HT1080 (cell line): ENCODE results near the gene CEP95. TPM values are rescaled to one million over a fixed set of nuclear protein-coding genes. Genes with fewer than 3 reads are reported as not detected.
A peak's percentile ranks its signal among the peaks of the same experiment; 100 is the strongest.

Source experiments
- DNase-seq: peaks from one replicate; pipeline ENCODE4 v3.0.0-alpha.2; 2015; ENCODE audit warnings: low read depth
- total RNA-seq: library from RNA; depleted of rRNA; stranded (reverse); fragments of >200 nt; shearing (Covaris generic); gene quantifications from 2 replicates; pipeline ENCODE4 v1.2.3, GENCODE V29; 2014

CEP95 gene
- total RNA-seq, 1 experiment from 2014 or later: 21.6 TPM

GRCh38 chr17:64515829-64516228 is 9.1 kb downstream of the CEP95 start:
- no peak for DNase-seq

DNA sequence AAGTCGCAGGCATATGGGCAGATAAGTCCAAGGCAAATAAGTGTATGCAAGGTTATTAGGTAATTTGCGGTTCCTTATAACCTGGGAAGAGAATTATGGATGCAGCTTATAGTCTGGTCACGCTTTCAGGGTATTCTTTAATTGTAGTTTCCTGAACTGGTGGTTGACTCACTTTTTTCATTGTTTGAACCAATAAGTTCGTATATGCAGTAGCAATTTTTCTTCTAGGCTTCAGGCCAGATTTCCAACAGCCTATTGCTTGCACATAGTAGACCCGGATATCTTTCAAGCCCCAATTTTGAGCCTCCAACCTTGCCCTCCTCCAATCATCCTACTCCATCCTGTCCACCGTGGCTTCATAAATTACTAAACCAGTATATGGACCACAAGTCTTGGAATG is 12.8 kb downstream of the CEP95 start:
- DNase-seq: no peak

- no peak for DNase-seq
Measured at GRCh38 chr17:64520359-64520758, 13.6 kb downstream of the CEP95 start.

- no peak for DNase-seq
Measured at GRCh38 chr17:64527914-64528313, 21.1 kb downstream of the CEP95 start.

DNA sequence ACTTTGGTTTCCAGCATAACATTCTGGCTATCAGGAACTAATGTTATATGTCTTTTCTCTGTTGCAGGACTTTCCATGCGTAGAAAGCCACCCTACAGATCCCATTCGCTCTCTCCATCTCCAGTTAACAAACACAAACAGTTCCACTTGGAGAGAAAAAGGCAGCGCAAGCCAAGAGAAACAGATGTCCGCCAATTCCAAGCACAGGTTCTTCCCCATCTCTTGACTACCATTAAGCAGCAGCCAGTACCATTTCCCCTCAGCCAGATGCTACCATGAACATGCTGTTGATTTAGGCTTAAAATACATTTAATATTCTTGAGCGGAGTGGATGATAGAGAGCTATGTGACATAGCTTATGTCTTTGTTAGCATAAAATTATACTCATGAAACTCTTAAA is 22.4 kb downstream of the CEP95 start:
- no peak for DNase-seq

DNA sequence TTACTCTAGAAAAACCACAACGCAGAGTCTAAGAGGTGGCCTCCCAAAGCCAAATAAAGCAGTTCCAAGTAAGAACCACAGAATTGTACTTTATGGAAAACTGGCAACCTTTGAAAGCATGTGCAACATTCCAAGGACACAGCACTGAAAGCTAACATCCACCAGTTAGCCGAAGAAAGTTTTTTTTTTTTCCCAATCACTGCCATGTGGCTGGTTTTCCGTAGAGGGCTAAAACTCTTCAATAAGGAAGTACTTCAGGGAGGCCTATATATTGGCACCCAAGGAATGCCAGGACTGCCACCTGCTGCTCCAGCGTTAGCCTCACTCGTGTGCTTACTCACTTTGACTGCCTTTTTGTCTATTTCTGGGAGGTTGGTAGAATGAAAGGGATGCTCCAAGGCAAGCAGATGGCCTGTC is 25.2 kb downstream of the CEP95 start:
- no peak for DNase-seq

- no peak for DNase-seq
Measured at GRCh38 chr17:64532409-64532808, 25.6 kb downstream of the CEP95 start.

DNA sequence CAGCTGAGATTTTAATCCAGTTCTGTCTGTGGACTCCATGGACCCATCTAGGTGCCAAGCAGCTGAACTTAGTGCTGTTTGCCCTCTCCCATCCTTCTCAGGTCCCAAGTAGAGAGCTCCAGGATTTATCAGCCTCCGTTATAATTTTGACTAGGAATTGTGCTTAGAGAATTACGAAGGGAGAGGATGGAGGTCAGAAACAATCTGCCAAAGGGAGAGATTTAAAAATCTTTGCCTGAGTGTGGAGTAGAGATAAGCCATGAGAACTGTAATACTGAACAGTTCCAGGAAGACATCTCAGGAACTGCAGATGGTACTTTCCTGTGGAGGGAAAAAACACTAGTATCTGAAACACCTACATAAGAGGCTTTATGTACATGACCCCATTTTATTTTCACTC is 27.0 kb downstream of the CEP95 start:
- no peak for DNase-seq

DNA sequence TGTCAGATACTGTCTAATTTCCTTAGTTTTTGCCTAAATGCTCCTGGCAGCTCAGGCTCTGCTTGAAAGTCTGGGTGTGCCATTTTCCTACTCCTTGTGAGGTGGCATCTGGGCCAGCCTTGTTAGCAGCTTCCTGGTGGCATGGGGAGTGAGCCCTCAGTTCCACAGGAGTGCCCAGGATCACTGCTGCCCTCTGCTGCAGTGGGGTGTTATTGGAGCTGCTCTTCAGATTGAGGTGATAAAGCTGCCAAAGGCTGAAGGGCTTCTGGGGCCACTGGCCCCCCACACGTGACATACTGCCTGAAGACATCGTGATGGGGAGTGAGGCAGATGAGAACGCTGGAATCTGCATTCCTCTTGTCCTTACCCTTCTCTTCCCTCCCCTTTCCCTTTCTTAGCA is 27.4 kb downstream of the CEP95 start:
- peak; percentile 10 for DNase-seq

- DNase-seq: no peak
Measured at GRCh38 chr17:64535357-64535756, 28.6 kb downstream of the CEP95 start.

- no peak for DNase-seq
Measured at GRCh38 chr17:64536913-64537312, 30.1 kb downstream of the CEP95 start.

DNA sequence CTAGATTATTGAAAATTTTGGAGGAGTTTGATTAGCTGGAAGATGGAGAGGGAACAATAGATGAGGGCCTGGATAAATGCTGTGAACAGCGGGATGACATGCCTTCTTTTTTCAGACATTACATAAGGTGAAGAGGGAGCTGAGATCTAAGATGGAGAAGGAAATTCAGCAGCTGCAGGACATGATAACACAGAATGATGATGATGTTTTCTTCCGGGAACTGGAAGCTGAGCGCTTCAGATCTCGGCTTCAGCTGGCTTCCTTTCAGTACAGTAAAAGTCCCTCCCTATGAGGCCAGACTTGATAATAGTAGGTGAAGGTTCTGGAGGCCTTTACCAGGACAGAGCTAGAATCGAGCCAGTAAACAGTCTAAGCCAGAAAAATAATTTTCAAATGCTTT is 30.7 kb downstream of the CEP95 start:
- no peak for DNase-seq

GRCh38 chr17:64538508-64539130 is 31.8 kb downstream of the CEP95 start:
- no peak for DNase-seq

- no peak for DNase-seq
Measured at GRCh38 chr17:64540118-64540776, 33.5 kb downstream of the CEP95 start.

- no peak for DNase-seq
Measured at GRCh38 chr17:64544742-64545141, 38.0 kb downstream of the CEP95 start.

- DNase-seq: no peak
Measured at GRCh38 chr17:64546716-64547115, 39.9 kb downstream of the CEP95 start.

DNA sequence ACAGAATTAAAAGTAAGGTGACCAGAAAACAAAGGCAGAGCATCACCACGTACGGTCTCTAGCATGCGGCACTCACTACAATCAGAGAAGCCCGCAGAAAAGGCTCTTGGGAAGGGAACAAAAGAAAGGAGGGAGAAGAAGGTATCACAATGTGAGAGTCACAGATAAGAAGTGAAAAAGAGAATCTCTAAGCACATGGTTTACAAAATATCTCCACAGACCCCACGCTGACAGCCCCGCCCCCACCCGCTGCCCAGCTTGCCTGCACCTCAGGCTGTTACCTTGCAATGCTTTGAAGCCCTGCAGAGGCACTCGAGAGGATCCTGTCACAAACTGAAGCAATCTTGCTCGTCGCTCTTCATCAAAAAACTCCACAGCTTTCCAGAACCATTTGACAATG is 40.5 kb downstream of the CEP95 start:
- no peak for DNase-seq

- no peak for DNase-seq
Measured at GRCh38 chr17:64551461-64551860, 44.7 kb downstream of the CEP95 start.

- DNase-seq: no peak
Measured at GRCh38 chr17:64554028-64554637, 47.4 kb downstream of the CEP95 start.

DNA sequence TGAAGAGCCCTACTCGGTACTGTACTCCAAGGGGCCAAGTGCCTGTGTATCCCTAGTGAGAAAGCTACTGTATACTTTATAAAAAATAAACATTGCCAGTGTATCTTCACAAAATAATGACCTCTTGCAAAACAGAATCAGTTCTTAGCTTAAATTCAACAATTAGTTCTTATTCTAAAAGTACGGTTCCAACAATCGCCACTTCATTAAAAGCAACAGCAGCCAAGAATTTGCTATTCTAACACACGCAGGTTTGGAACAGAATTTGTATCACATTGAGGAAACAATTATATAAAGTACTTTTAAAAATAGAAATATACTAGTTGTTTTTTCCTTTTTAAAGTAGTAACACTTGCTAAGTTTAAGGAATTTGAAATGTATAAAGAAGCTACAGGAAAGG is 48.5 kb downstream of the CEP95 start:
- no peak for DNase-seq

DNA sequence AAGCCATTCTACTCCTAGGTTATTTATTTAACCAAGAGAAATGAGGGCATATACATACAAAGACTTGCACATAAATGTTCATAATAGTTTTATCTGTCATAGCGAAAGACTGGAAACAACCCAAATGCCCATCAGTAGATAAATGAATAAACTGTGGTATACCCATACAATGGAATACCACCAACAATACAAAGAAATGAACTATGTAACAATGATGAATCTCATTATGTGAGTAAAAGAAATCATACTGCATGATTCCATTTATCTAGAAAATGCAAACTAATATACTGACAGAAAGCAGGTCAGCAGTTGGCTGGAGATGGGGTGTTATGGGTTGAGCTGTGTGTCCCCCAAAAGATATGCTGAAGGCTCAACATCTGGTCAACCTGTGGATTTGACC is 57.3 kb downstream of the CEP95 start:
- DNase-seq: no peak

GRCh38 chr17:64565563-64565962 is 58.8 kb downstream of the CEP95 start:
- no peak for DNase-seq

GRCh38 chr17:64571746-64572145 is 65.0 kb downstream of the CEP95 start:
- DNase-seq: no peak
